HG03045 (cell line): ENCODE measurements around the gene ATXN7L1.

ENCODE experiments used
- ATAC-seq: cut with Tn5 transposase; IDR thresholded peaks from one replicate; pipeline ENCODE4 v1.9.1; 2021; ENCODE audit warnings: mild to moderate bottlenecking, moderate library complexity; ENCODE audit not compliant: unreplicated experiment

ATXN7L1 gene, protein sequence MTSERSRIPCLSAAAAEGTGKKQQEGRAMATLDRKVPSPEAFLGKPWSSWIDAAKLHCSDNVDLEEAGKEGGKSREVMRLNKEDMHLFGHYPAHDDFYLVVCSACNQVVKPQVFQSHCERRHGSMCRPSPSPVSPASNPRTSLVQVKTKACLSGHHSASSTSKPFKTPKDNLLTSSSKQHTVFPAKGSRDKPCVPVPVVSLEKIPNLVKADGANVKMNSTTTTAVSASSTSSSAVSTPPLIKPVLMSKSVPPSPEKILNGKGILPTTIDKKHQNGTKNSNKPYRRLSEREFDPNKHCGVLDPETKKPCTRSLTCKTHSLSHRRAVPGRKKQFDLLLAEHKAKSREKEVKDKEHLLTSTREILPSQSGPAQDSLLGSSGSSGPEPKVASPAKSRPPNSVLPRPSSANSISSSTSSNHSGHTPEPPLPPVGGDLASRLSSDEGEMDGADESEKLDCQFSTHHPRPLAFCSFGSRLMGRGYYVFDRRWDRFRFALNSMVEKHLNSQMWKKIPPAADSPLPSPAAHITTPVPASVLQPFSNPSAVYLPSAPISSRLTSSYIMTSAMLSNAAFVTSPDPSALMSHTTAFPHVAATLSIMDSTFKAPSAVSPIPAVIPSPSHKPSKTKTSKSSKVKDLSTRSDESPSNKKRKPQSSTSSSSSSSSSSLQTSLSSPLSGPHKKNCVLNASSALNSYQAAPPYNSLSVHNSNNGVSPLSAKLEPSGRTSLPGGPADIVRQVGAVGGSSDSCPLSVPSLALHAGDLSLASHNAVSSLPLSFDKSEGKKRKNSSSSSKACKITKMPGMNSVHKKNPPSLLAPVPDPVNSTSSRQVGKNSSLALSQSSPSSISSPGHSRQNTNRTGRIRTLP

DNA sequence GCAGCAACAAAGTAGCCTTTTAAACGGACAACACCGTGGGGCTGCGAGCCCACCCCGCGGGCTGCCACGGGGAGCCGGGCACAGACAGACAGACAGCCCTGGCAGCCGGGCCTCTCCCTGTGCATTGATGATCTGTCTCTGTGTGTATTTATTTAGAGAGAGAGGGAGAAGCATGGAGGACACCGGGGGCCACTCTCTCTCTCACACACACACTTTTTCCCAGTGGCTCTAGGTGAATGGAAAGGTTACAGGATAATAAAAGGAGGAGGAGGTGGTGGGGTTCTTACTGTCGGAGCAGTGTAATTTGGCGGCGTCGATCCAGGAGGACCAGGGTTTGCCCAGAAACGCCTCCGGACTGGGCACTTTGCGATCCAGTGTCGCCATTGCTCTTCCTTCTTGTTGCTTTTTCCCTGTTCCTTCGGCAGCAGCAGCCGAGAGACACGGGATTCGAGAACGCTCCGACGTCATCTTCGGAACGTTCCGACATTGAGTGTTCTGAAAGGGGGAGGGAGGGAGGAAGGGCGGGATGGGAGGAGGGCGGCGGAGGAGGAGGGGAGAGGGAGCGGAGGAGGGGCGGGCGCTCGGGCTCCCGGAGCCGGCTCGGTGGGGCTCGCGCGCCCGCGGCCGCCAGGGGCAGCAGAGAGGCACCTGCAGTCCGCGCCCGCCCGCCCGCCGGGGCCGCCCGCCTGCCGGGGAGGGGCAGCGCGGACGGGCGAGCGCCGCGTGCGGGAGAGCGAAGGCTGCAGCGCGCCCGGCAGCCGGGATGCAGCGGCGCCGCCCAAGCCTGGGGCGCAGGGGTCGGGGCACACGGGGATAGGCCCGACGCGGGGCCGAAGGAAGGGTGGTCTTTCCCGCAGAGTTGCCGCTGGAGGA lies at the start of gene ATXN7L1:
ATXN7L1 (minus strand) TSS at position 509 of the 873 bp plus-strand sequence; CDS start at position 468, 41 bp downstream.
- ATAC-seq, result peak; percentile 93

DNA sequence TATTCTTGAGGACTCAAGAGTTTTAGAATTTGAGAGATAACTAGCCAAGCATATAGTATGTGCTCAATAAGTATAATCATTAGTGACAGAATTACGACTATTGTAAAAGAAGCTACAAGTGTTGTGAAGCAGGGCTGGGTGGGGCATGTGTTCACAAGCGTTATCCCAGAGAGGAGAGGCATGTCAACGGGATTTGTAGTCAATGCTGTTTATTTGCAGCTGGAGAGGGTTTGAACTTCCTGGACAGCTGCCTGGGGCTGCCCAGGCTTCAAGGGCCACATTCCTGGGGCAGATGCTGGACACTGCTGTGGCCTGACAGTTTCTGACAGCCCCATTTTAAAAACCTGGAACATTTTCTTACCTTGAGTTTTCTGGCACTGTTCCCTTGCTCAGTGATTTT lies 49.7 kb upstream of the ATXN7L1 start:
- ATAC-seq, result no peak

DNA sequence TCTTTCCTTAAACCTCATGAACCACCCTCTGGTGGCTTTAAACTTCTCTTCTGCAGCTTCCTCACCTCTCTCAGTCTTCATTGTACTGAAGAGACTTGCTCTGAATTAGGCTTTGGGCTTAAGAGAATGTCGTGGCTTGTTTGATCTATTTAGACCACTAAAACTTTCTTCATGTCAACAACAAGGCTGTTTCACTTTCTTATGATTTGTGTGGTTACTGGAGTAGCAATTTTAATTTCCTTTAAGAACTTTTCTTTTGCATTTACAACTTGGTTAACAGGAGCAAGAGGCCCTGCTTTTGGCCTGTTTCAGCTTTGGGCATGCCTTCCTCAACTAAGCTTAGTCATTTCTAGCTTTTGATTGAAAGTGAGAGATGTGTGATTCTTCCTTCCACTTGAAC lies 48.5 kb upstream of the ATXN7L1 start:
- no peak for ATAC-seq

DNA sequence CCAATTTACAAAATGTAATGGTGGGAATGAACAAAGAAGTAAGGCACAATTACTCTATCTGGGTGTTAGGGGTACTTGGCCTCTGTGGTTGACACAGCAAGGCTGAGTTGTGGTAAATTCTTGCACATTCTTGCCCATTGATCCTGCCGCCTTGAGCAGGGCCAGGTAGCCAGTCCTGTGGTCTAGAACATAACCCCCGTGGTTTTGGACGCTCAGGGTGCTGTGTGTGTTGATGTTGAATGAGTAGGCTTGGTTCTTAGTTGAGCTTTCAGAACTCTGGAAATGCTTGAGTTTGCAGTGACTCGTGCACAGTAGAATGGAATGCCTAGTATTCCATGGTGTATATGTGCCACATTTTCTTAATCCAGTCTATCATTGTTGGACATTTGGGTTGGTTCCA lies 44.4 kb upstream of the ATXN7L1 start:
- ATAC-seq, result no peak

DNA sequence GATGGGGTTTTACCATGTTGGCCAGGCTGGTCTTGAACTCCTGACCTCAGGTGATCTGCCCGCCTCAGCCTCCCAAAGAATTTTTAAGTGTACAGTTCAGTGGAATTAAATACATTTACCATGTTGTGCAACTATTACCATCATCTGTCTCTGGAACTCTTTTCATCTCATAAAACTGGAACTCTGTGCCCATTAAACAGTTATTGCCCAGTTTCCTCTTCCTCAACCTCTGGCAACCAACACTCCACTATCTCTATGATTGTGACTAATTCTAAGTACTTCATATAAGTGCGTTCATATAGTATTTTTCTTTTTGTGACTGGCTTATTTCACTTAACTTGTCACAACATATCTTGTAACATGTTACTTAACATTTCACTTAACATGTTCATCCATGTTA lies 41.3 kb upstream of the ATXN7L1 start:
- ATAC-seq, result no peak

DNA sequence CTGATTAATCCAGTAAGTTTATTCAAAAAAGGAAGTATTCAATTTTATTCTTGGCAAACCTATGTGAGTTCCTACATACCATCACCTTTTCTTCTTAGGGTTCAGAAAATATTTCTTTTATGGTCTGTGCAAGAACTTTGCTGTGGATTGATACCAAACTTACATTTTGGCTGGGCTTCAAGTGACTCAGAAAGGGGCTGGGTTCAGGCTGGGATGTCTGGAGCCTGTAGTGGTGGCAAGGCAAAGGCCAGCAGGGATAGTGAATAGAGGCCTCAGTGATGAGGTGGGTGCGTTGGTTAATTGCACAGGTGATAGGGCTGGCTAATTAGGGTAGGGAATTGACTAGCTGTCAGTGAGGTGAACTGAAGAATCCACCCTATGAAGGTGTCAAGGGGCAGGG lies 40.2 kb upstream of the ATXN7L1 start:
- ATAC-seq, result no peak

DNA sequence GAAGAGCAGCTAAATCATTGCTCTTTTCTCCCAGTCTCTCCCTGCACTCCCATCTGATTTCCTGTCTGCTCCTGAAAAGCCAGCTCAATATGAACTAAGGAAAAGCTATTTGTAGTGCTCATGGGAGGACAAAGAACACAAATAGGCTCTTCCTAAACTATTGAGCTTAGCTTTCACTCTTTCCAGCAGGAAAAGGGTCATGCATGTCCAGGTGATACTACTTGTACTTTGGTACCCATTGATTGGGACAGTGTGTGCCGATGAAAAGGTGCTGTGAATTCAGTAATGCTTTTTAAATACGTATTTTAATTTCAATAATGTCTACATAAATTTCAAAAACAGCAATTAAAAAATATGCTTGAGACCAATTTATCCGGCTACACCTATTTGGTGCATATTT lies 37.5 kb upstream of the ATXN7L1 start:
- no peak for ATAC-seq

DNA sequence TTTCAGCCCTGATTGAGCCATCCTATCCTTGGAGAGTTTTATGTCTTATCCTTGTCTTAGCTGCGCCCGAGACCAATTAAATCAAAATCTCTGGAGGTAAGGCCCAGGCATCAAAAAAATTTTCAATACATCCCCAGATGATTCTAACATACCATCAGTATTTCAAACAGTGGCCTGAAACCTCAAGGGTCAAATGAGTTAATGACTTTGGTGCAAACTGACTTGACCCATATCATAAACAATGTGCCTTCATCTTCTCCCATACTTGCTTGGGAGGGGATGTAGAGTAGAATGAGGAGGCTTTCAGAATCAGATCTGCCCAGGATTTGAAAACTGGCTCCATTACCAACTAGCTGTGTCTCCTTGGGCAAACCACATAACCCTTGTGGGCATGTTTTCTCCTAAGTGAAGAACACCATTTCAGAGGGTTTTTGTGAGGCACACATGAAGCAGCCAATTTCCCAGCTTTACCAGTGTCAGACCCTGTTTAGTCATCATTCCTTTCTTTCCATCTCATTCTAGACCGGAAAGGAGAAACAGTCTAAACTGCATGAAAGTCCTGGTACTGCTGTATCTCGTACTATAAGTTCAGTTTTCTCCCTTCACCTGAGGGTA lies 35.7 kb upstream of the ATXN7L1 start:
- no peak for ATAC-seq

DNA sequence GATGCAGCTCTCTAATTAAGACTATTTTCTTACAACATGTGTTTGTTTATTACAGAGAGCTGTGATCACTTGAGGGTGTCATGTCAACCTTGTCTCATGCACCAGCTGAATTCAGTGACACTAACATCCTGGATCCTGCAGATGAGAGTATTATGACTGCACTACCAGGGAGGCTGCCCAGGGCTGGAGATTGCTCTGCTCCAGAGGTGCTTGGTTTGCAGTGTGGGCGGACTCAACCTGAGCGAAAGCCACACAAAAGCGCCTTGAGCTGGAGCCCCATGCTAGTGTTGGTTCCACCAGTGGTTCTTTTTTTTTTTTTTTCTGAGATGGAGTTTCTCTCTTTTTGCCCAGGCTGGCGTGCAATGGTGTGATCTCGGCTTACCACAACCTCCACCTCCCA lies 33.8 kb upstream of the ATXN7L1 start:
- no peak for ATAC-seq

DNA sequence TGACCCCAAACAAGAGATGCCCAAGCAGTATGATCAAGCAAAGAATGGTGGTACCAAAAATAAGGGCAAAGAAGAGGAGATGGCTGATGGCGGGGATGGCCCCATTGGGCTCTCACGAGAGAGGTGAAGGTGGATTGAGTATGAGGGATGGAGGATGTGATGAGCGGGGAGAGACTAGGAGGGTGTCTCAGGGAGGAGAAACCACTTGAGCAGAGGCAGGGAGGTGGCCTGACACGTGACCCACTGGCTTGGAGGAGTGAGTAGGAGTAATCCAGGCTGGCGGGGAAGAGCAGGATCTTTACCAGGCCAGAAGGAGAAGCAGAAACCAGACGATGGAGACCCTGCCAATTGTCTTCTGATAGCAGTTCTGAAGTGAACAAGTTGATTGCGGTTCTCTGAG lies 33.3 kb upstream of the ATXN7L1 start:
- no peak for ATAC-seq

DNA sequence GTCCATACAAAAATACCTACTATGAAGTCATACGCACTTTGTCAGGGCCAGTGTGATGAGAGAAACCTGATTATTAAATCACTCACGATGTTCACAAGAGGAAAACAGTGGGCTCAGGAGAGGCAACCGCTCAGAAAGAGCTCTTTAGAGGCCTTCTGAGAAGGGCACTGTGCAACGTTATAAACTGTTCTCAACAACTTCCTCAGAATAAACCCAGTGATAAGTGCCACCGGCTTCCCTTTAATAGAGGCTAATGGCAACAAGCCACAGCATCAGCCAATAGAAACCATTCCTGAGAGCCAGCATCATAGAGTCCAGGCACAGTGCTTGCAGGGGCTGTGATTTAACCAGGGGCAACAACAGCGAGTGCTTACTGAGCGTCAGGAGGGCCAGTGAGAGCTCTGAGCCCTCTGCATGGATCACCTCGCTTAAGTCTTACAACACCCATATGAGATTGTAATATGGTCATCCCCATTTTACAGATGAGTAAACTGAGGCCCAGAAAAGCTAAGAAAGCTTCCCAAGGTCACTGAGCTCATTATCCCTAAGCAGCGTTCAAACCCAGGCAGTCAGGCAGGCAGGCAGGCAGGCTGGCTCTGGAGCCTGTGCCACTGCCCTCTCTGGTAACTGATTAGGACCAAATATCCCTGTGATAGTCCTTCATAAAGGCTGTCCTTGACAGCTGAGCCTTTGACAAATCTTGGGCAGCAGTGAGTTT lies 30.9 kb upstream of the ATXN7L1 start:
- no peak for ATAC-seq

DNA sequence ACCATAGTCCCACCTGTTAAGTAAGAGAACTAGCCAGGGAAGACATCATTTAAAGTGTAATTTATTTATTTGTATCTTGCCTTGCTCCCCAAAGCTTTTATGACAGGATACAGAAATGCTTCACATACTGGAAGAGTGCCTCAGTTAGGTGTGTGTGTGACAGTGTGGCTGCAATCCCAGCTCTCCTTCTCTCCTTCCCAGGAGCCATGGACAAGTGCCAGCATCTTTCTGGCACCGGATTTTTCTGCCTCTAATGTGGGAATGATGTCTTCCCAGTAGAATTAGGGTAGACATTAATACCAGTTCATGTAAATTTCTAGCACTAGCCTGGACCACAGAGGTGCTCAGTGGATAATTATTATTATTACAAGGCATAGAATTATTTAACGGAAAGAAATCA lies 30.3 kb upstream of the ATXN7L1 start:
- no peak for ATAC-seq

DNA sequence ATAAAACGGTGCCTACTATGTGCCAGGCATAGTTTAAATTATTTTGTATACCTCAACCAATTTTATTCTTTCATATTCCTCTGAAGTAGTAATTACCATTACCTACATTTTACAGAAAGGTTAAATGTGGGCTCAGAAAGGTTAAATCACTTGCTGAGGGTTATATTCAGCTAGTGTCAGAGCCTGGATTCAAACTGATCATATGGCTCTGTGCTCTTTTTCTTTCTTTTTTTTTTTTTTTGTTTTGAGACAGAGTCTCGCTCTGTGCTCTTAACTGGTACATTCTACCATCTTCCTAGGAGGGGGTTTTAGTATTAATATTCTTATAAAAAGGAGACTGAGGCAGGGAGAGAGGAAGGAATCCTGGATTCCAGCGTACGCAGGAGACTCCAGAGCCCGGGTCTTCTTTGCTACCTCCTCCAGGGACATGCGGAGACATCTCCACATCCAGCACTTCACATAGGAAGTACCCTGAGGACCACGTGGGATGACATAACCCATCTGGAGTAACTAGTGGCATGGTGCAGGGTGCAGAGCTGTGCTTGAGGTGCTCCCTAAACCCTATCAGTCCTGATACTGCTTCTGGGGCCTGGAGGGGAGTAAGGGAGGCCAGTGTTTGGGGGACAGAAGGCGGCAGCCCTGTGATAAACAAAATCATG lies 29.6 kb upstream of the ATXN7L1 start:
- ATAC-seq, result no peak

DNA sequence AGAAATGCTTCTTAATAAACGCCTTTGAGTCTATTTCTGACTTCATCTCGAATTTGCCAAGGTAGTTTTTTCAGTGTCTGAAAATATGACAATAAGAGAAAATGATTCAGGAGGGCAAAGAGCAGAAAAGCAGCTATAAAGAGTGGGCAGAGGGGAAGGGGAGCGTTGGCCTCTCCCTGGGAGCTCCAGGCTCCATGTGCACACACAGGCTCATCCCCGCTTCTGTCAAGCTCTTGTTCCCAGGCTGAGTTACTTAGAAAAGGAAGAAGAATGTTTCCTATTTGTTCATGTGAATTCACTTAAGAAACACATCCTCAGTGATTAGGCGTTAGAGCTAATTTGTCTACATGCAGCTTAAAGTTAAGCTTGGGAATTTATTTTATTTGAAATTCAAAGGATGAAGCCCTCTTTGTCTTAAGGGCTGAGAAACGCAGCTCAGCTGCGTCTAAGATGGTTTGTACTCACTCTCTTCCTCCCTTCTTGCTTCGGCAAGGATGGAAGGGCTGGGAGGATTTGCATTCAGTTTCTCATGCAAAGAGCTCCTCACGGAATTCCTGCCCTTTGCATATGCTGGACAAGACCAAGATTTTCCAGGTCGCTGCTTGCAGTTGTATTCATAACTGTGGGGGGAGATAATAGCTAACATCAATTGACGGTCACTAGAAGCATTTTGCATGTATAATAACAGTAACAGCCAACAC lies 29.0 kb upstream of the ATXN7L1 start:
- no peak for ATAC-seq

DNA sequence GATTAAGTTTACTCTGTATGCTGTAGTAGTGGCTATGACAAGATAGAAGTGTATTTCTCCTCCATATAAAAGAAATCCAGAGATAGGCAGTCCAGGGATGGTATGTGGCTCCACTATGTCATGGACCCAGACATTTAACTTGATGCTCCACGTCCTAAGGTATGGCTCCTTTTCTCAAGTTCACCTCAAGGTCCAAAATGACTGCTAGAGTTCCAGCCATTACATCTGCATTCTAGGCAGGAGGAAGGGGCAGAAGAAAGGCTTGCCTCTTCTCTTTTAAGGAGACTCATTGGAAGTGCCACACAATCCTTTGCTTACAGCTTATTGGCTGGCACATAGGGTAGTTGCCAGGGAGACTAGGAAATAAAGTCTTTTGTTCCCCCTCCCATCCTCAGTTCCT lies 27.7 kb upstream of the ATXN7L1 start:
- ATAC-seq, result no peak

DNA sequence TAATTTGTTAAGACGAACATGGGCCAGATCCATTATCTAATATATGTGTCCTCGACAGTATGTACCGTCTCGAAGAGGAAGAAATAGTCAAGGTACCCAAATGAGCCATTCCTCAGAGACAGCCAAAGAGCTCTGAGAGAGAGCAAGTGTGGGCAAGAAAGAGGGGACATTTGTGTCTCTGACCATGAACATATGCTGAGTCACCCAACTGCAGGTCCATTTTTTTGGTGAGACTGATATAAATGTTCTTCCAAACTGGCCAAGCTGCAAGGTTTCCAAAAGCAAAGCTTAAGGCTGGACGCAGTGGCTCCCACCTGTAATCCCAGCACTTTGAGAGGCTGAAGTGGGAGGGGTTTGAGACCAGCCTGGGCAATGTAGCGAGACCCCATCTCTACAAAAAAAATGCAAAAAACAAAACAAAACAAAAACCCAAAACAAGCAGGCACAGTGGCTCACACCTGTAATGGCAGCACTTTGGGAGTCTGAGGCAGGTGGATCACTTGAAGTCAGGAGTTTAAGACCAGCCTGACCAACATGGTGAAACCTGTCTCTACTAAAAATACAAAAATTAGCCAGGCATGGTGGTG lies 26.0 kb upstream of the ATXN7L1 start:
- ATAC-seq, result no peak

DNA sequence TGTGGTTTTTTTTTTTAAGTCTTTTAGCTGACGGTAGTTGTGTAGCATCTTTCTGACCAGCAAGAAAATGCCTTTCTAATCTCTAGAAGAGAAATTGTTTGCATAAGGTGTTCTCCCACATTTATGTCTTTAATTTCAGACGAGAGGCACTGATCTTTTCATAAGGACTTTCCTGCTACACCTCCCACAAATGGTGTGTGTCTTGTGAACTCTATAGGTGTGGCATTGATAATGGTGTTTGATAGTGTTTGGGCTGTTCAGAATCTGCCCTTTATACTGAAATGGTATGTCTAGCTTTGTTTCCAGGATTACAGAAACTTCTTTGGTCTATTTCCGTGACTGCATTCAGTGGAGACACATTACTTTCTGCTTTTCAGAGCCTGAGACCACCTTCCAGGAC lies 21.6 kb upstream of the ATXN7L1 start:
- no peak for ATAC-seq

DNA sequence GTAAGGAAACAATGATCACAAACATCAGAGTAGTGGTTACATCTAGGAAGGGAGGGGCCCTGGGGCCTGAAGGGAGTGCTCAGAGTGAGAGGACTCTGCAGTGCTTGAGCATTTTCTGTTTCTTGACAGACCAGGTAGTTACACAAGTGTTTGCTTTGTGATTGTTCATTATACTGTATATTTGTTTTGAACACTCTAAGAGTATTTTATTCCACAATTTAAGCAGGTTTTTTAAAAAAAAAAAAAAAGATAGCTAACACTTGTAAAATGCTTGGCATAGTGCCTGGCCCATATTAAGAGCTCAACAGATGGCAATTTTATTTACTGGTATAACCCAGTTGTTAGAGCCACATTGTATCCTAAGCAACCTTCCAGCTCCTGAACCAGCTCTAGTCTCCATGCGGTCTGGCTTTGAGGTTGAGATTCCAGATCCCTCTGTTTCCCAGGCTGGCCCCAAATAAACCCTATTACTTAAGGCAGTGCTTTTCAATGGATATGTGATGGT lies 20.1 kb upstream of the ATXN7L1 start:
- no peak for ATAC-seq
